NOMO-1 treated with dmso at 0.1 percent for 144 hours (cell line): Measurements from ENCODE around the gene TNS3.

Source experiments
- DNase-seq: peaks from one replicate; lab custom pipeline; 2025; ENCODE audit not compliant: unreplicated experiment; lab: John Stamatoyannopoulos, UW

The TNS3 gene

GRCh38 chr7:47318395-47319182 is 263.3 kb downstream of the TNS3 start:
- no peak for DNase-seq

- DNase-seq, result no peak
Observed at GRCh38 chr7:47317487-47317886, 264.4 kb downstream of the TNS3 start.

- no peak for DNase-seq
Observed at GRCh38 chr7:47314728-47315607, 266.9 kb downstream of the TNS3 start.

- DNase-seq, result no peak
Observed at GRCh38 chr7:47314248-47314647, 267.7 kb downstream of the TNS3 start.

- no peak for DNase-seq
Observed at GRCh38 chr7:47313564-47313963, 268.3 kb downstream of the TNS3 start.

- no peak for DNase-seq
Observed at GRCh38 chr7:47311891-47312290, 270.0 kb downstream of the TNS3 start.

GRCh38 chr7:47310020-47310419 is 271.9 kb downstream of the TNS3 start:
- no peak for DNase-seq

GRCh38 chr7:47308808-47309207 is 273.1 kb downstream of the TNS3 start:
- DNase-seq, result no peak

GRCh38 chr7:47307311-47307710 is 274.6 kb downstream of the TNS3 start:
- DNase-seq, result no peak

- DNase-seq, result no peak
Observed at GRCh38 chr7:47304727-47305719, 276.9 kb downstream of the TNS3 start.

- no peak for DNase-seq
Observed at GRCh38 chr7:47303695-47304453, 278.0 kb downstream of the TNS3 start.

- no peak for DNase-seq
Observed at GRCh38 chr7:47303014-47303694, 278.8 kb downstream of the TNS3 start.

GRCh38 chr7:47302560-47302959 is 279.4 kb downstream of the TNS3 start:
- no peak for DNase-seq

GRCh38 chr7:47301657-47302295 is 280.1 kb downstream of the TNS3 start:
- DNase-seq, result no peak

GRCh38 chr7:47301105-47301477 is 280.8 kb downstream of the TNS3 start:
- no peak for DNase-seq

GRCh38 chr7:47300472-47301104 is 281.3 kb downstream of the TNS3 start:
- DNase-seq, result no peak

- no peak for DNase-seq
Observed at GRCh38 chr7:47299496-47299895, 282.4 kb downstream of the TNS3 start.

GRCh38 chr7:47298636-47299035 is 283.3 kb downstream of the TNS3 start:
- DNase-seq, result no peak

- no peak for DNase-seq
Observed at GRCh38 chr7:47297120-47297519, 284.8 kb downstream of the TNS3 start.
